Kidney tubule cell (primary cell): ENCODE data around the gene PRR5L.

ENCODE experiments used
- DNase-seq: peaks from one replicate; pipeline ENCODE4 v3.0.0-alpha.2; 2018; ENCODE audit warnings: low spot score

PRR5L gene

GRCh38 chr11:36436589-36436988 is 140.5 kb downstream of the PRR5L start:
- no peak for DNase-seq

- DNase-seq, result no peak
Measured at GRCh38 chr11:36437413-36437812, 141.3 kb downstream of the PRR5L start.

GRCh38 chr11:36438126-36438525 is 142.0 kb downstream of the PRR5L start:
- DNase-seq, result no peak

- no peak for DNase-seq
Measured at GRCh38 chr11:36441610-36442208, 145.6 kb downstream of the PRR5L start.

- DNase-seq, result no peak
Measured at GRCh38 chr11:36443661-36444060, 147.6 kb downstream of the PRR5L start.

- no peak for DNase-seq
Measured at GRCh38 chr11:36446135-36446534, 150.0 kb downstream of the PRR5L start.

- no peak for DNase-seq
Measured at GRCh38 chr11:36447514-36447913, 151.4 kb downstream of the PRR5L start.

- DNase-seq, result peak; percentile 68
Measured at GRCh38 chr11:36447947-36448346, 151.9 kb downstream of the PRR5L start.

- no peak for DNase-seq
Measured at GRCh38 chr11:36449561-36450096, 153.5 kb downstream of the PRR5L start.

GRCh38 chr11:36450110-36450572 is 154.1 kb downstream of the PRR5L start:
- DNase-seq, result peak; percentile 35

GRCh38 chr11:36451045-36451444 is 155.0 kb downstream of the PRR5L start:
- DNase-seq, result no peak

- DNase-seq, result no peak
Measured at GRCh38 chr11:36451681-36452080, 155.6 kb downstream of the PRR5L start.

GRCh38 chr11:36452236-36452940 is 156.3 kb downstream of the PRR5L start:
- no peak for DNase-seq

GRCh38 chr11:36452961-36453360 is 156.9 kb downstream of the PRR5L start:
- DNase-seq, result no peak

- peak; percentile 72 for DNase-seq
Measured at GRCh38 chr11:36453678-36454077, 157.6 kb downstream of the PRR5L start.

GRCh38 chr11:36454551-36454940 is 158.5 kb downstream of the PRR5L start:
- DNase-seq, result no peak

GRCh38 chr11:36454941-36455631 is 159.0 kb downstream of the PRR5L start:
- DNase-seq, result no peak

- peak; percentile 92 for DNase-seq
Measured at GRCh38 chr11:36455658-36456111, 159.6 kb downstream of the PRR5L start.

- DNase-seq, result no peak
Measured at GRCh38 chr11:36456156-36456555, 160.1 kb downstream of the PRR5L start.

- DNase-seq, result no peak
Measured at GRCh38 chr11:36458129-36458915, 162.2 kb downstream of the PRR5L start.

- no peak for DNase-seq
Measured at GRCh38 chr11:36459046-36459445, 163.0 kb downstream of the PRR5L start.

GRCh38 chr11:36460220-36460619 is 164.1 kb downstream of the PRR5L start:
- DNase-seq, result no peak
